WI38 (cell line): ENCODE data around the gene CALN1.

ENCODE experiments used
- H3K4me3 ChIP-seq: 2 replicates; pipeline ENCODE4 v1.5.1; 2011; ENCODE audit warnings: low read depth, mild to moderate bottlenecking, control low read depth, low read length
- TF ChIP-seq, protein P1 (sequence below): IDR thresholded peaks from 2 replicates; pipeline ENCODE4 v1.5.1; 2012; ENCODE audit warnings: low read depth, mild to moderate bottlenecking, control low read depth, low read length

Gene CALN1

DNA sequence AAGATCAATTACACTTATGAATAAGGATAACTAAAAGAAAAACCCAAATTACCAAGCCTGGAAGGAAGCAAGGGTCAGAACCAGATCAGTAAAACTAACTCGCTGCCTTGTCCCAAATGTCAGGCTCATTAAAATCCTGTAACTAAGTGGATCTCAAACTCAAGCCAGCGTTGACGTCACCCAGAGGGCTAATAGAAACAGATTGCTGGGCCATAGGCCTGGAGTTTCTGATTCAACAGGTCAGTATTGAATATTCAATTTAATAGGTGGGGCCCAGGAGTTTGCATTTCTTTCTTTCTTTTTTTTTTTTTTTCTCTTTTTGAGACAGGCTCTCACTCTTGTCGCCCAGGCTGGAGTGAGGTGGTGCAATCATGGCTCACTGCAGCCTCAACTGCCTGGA, 397.0 kb downstream of the CALN1 start:
- TF ChIP-seq, protein P1, sequence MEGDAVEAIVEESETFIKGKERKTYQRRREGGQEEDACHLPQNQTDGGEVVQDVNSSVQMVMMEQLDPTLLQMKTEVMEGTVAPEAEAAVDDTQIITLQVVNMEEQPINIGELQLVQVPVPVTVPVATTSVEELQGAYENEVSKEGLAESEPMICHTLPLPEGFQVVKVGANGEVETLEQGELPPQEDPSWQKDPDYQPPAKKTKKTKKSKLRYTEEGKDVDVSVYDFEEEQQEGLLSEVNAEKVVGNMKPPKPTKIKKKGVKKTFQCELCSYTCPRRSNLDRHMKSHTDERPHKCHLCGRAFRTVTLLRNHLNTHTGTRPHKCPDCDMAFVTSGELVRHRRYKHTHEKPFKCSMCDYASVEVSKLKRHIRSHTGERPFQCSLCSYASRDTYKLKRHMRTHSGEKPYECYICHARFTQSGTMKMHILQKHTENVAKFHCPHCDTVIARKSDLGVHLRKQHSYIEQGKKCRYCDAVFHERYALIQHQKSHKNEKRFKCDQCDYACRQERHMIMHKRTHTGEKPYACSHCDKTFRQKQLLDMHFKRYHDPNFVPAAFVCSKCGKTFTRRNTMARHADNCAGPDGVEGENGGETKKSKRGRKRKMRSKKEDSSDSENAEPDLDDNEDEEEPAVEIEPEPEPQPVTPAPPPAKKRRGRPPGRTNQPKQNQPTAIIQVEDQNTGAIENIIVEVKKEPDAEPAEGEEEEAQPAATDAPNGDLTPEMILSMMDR, result no peak
- no peak overlapping the region for H3K4me3 ChIP-seq

DNA sequence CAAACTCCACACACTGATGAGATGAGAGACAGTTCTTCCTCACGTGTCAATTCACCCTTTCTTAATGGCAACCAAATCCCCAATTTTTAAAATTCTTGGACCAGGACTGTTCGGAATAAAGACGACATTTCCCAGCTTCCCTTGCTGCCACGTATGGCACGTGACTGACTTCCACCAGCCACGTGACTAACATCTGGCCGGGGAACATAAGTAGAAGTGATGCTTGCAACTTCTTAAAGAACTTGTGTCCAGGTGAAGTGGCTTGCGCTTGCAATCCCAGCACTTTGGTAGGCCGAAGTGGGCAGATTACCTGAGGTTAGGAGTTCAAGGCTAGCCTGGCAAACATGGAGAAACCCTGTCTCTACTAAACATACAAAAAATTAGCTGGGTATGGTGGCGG, 405.1 kb downstream of the CALN1 start:
- H3K4me3 ChIP-seq, result no peak overlapping the region
- TF ChIP-seq, protein P1, result no peak

DNA sequence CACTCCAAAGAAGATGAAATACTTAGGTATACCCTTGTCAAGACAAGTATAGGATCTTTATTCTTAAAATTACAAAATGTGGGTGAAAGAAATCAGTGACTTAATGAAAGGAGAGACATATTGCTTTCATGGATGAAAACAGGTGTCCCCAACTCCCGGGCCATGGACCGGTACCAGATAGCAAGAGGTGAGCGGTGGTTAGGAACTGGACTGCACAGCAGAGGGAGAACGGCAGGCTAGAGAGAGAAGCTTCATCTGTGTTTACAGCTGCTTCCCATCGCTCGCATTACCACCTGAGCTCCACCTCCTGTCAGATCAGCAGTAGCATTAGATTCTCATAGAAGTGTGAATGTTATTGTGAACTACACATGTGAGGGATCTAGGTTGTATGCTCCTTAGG, 408.9 kb downstream of the CALN1 start:
- TF ChIP-seq, protein P1, result no peak
- no peak overlapping the region for H3K4me3 ChIP-seq

DNA sequence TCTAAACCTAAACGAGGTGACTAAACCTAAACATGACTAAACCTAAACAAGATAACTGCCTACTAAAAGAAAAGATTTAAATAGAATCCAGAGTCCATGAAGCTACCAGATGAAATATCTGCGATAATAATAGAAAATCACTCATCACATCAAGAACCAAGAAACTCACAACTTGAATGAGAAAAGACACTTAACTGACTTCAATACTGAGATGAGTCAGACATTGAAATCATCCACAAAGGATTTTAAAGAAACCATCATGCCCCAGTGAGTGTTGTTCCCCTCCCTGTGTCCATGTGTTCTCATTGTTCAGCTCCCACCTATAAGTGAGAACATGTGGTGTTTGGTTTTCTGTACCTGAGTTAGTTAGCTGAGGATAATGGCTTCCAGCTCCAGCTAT, 416.0 kb downstream of the CALN1 start:
- TF ChIP-seq, protein P1, result no peak
- H3K4me3 ChIP-seq, result no peak overlapping the region

DNA sequence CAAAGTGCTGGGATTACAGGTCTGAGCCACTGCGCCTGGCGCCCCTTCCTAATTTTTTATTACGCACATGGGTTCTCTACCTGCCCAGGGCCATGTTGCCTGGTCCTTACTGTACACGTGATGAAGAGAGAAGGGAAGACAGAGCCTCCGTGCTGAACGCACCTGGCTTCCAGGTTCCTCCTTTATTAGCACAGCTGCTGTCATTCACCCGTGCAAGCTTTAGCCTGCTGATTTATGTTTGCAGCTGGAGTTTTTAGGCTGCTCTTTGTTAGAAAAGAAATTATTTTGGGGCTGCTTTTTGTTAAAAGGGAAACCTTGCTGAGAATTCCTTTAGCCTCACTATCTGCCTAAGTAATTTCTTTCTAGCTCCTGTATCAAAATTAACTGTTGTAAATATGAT, 417.0 kb downstream of the CALN1 start:
- TF ChIP-seq, protein P1, result no peak
- H3K4me3 ChIP-seq, result no peak overlapping the region

DNA sequence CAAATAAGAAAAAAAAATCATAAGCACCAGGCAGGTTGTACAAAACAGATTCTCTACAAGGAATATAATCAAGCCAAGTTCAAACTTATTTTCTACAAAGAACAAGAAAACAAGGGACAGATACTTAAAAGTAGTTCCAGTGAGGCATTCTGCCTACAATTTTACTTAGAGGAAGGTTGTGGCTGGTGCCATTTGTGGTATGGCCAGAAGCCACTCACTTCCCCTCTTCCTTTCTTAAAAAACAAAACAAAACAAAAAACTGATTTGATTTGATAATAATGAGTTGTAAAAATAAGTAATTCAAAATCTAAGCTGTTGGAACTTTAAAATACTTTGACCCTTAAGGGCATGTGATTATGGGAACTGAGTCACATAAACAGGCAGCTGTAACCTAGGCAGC, 420.6 kb downstream of the CALN1 start:
- TF ChIP-seq, protein P1, result no peak

DNA sequence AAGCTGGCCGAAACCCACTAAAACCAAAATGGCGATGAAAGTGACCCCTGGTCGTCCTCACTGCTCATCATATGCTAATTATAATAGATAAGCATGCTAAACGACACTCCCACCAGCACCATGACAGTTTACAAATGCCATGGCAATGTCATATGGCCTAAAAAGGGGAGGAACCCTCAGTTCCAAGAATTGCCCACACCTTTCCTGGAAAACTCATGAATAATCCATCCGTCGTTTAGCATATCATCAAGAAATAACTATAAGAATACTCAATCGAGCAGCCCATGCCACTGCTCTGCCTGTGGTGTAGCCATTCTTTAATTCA, 422.0 kb downstream of the CALN1 start:
- TF ChIP-seq, protein P1, result no peak
- no peak overlapping the region for H3K4me3 ChIP-seq

More for the DNA sequence above, 420.6 kb downstream of the CALN1 start:
- H3K4me3 ChIP-seq, result no peak overlapping the region
